GM23338 (cell line): ENCODE results near the gene FILIP1L. TPM values are rescaled to one million over a fixed set of nuclear protein-coding genes. Genes with fewer than 3 reads are reported as not detected.

ENCODE experiments used
- ATAC-seq: fragments of 200-7000 bp; cut with Tn5 transposase; 3 replicates; pipeline ENCODE4 v1.9.1; 2020
- DNase-seq: peaks from one replicate; pipeline ENCODE4 v3.0.0-alpha.2; 2015; ENCODE audit warnings: low spot score
- H2AFZ ChIP-seq: fragments of 200-600 bp; sonication (generic); 2 replicates; pipeline ENCODE4 v1.8.0; 2016; ENCODE audit warnings: antibody characterized with exemption, mild to moderate bottlenecking, moderate library complexity
- H3F3A ChIP-seq: fragments of 200-600 bp; sonication (generic); replicated peaks from 2 replicates; pipeline ENCODE4 v1.8.0; 2017; ENCODE audit warnings: antibody characterized with exemption, mixed run types, low read depth
- H3K27ac ChIP-seq: fragments of 200-600 bp; sonication (generic); 2 replicates; pipeline ENCODE4 v1.6.1; 2016; ENCODE audit warnings: low read depth
- H3K27me3 ChIP-seq: fragments of 200-600 bp; sonication (generic); 2 replicates; pipeline ENCODE4 v1.8.0; 2016; ENCODE audit warnings: mild to moderate bottlenecking, mixed run types, moderate library complexity; ENCODE audit not compliant: insufficient read depth
- H3K36me3 ChIP-seq: fragments of 200-600 bp; sonication (generic); 2 replicates; pipeline ENCODE4 v1.8.0; 2016; ENCODE audit warnings: mild to moderate bottlenecking; ENCODE audit not compliant: insufficient read depth
- H3K4me1 ChIP-seq: fragments of 200-600 bp; sonication (generic); 2 replicates; pipeline ENCODE4 v1.8.0; 2016; ENCODE audit warnings: mild to moderate bottlenecking, moderate library complexity; ENCODE audit not compliant: insufficient read depth
- H3K4me2 ChIP-seq: fragments of 200-600 bp; sonication (generic); 2 replicates; pipeline ENCODE4 v1.7.1; 2017; ENCODE audit warnings: mixed run types
- H3K4me3 ChIP-seq: fragments of 200-600 bp; sonication (generic); 2 replicates; pipeline ENCODE4 v1.6.1; 2016; ENCODE audit warnings: mixed run types
- H3K79me2 ChIP-seq: fragments of 200-600 bp; sonication (generic); replicated peaks from 2 replicates; pipeline ENCODE4 v1.8.0; 2017; ENCODE audit warnings: mild to moderate bottlenecking; ENCODE audit not compliant: insufficient read depth
- H3K9me2 ChIP-seq: fragments of 200-600 bp; sonication (generic); 2 replicates; pipeline ENCODE4 v1.8.0; 2017; ENCODE audit not compliant: insufficient read depth
- H4K20me1 ChIP-seq: fragments of 200-600 bp; sonication (generic); replicated peaks from 2 replicates; pipeline ENCODE4 v1.8.0; 2017; ENCODE audit warnings: mild to moderate bottlenecking; ENCODE audit not compliant: insufficient read depth
- H3K27ac Mint-ChIP-seq: 2 replicates; pipeline ENCODE4 v1.8.0; 2020; ENCODE audit warnings: inconsistent platforms, mild to moderate bottlenecking, moderate library complexity, mixed read lengths
- H3K27me3 Mint-ChIP-seq: 3 replicates; pipeline ENCODE4 v1.8.0; 2022; ENCODE audit warnings: low read depth, mild to moderate bottlenecking, moderate library complexity, mixed read lengths, inconsistent platforms; ENCODE audit not compliant: insufficient read depth, poor library complexity
- H3K36me3 Mint-ChIP-seq: 3 replicates; pipeline ENCODE4 v1.8.0; 2021; ENCODE audit warnings: low read depth, mild to moderate bottlenecking, inconsistent platforms, moderate library complexity, mixed read lengths
- H3K4me1 Mint-ChIP-seq: 3 replicates; pipeline ENCODE4 v1.8.0; 2020; ENCODE audit warnings: mild to moderate bottlenecking, inconsistent platforms, mixed read lengths
- H3K4me3 Mint-ChIP-seq: 3 replicates; pipeline ENCODE4 v1.8.0; 2021; ENCODE audit warnings: moderate library complexity, mild to moderate bottlenecking, inconsistent platforms, mixed read lengths
- H3K9me3 Mint-ChIP-seq: 3 replicates; pipeline ENCODE4 v1.8.0; 2020; ENCODE audit warnings: moderate library complexity, mild to moderate bottlenecking, inconsistent platforms, mixed read lengths
- CREB1 ChIP-seq: fragments of 250-450 bp; sonication (Bioruptor Pico); IDR thresholded peaks from 2 replicates; pipeline ENCODE4 v1.5.0; 2020; ENCODE audit warnings: low read depth, mild to moderate bottlenecking, moderate library complexity
- EZH2 ChIP-seq: fragments of 200-600 bp; sonication (generic); IDR thresholded peaks from one replicate; pipeline ENCODE4 v1.8.0; 2017; ENCODE audit warnings: antibody characterized with exemption, mild to moderate bottlenecking, low read depth; ENCODE audit not compliant: unreplicated experiment
- EZH2phosphoT487 ChIP-seq: fragments of 200-600 bp; sonication (generic); IDR thresholded peaks from one replicate; pipeline ENCODE4 v1.8.1; 2018; ENCODE audit warnings: antibody characterized with exemption; ENCODE audit not compliant: unreplicated experiment
- JUNB ChIP-seq: IDR thresholded peaks from one replicate; pipeline ENCODE4 v1.6.1; 2016; ENCODE audit warnings: antibody characterized with exemption; ENCODE audit not compliant: unreplicated experiment
- NANOG ChIP-seq: IDR thresholded peaks from 2 replicates; pipeline ENCODE4 v1.6.1; 2016; ENCODE audit warnings: antibody characterized with exemption, borderline replicate concordance
- POLR2AphosphoS5 ChIP-seq: IDR thresholded peaks from 2 replicates; pipeline ENCODE4 v1.6.1; 2016; ENCODE audit warnings: antibody characterized with exemption, low read depth
- REST ChIP-seq: IDR thresholded peaks from one replicate; pipeline ENCODE4 v1.6.1; 2018; ENCODE audit warnings: antibody characterized with exemption; ENCODE audit not compliant: unreplicated experiment
- STAT1 ChIP-seq: IDR thresholded peaks from one replicate; pipeline ENCODE4 v1.6.1; 2016; ENCODE audit warnings: antibody characterized with exemption; ENCODE audit not compliant: unreplicated experiment
- ZNF114 ChIP-seq: fragments of 250-450 bp; sonication (Bioruptor Pico); IDR thresholded peaks from 2 replicates; pipeline ENCODE4 v1.5.0; 2020; ENCODE audit warnings: mild to moderate bottlenecking, moderate library complexity
- ZNF331 ChIP-seq: fragments of 250-450 bp; sonication (Bioruptor Pico); IDR thresholded peaks from 2 replicates; pipeline ENCODE4 v1.5.0; 2020; ENCODE audit warnings: low read depth, mild to moderate bottlenecking, moderate library complexity
- ZNF462 ChIP-seq: fragments of 250-450 bp; sonication (Bioruptor Pico); IDR thresholded peaks from 2 replicates; pipeline ENCODE4 v1.5.0; 2020; ENCODE audit warnings: mild to moderate bottlenecking, moderate library complexity
- polyA plus RNA-seq: library from polyadenylated mRNA; unstranded; fragments of >200 nt; fragmentation: Nextera tagmentation; extraction: Ambion mirVana; gene quantifications from 2 replicates; pipeline ENCODE4 v1.2.1, GENCODE V29; 2016
- total RNA-seq: library from RNA; depleted of rRNA; stranded (reverse); fragments of >200 nt; shearing (Covaris generic); gene quantifications from 2 replicates; pipeline ENCODE4 v1.2.3, GENCODE V29; 2014
- TF ChIP-seq, protein P1 (sequence below): IDR thresholded peaks from 2 replicates; pipeline ENCODE4 v1.6.1; 2016; ENCODE audit warnings: antibody characterized with exemption

The FILIP1L gene
- total and polyA plus RNA-seq, 2 experiments from 2014 or later = 1.6 TPM; not detected in 1

DNA sequence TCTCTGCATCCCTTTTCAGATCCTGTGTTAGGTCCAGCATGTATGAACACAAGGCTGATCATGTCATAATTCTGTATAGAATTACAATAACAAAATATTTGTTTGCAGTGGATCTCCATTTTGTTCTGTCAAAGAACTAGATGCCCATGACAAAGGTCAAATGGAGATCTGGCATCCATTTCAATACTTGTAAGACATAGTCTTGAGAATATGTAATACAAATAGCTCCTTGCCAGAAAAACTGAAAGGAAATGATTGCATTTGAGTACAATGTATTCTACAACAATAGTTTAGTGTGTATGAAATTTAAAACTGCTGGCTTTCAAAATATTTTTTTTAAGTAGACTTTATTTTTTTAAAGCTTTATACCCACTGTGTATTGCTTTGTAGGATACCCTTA lies 195.6 kb downstream of the FILIP1L start:
- H3K36me3 Mint-ChIP-seq = no peaks in the 10 kb centered on the region; the same call in 2 of the 3 replicates
- H2AFZ ChIP-seq = no peak overlapping the region
- H4K20me1 ChIP-seq = no peaks in the 10 kb centered on the region
- TF ChIP-seq CREB1 (CRISPR knock-in tag) (no peak), ZNF331 (no peak), EZH2phosphoT487 (no peak), NANOG (no peak), POLR2AphosphoS5 (no peak)
- H3K4me1 Mint-ChIP-seq = peaks cover 38% of the 10 kb centered on the region
- no peaks in the 10 kb centered on the region for H3F3A ChIP-seq
- H3K79me2 ChIP-seq = no peaks in the 10 kb centered on the region; the same call in none of the 2 replicates
- H3K4me3 ChIP-seq = no peak overlapping the region
- no peaks in the 10 kb centered on the region for H3K9me2 ChIP-seq
- no peak overlapping the region for H3K4me3 Mint-ChIP-seq
- H3K27me3 Mint-ChIP-seq = no peaks in the 10 kb centered on the region
- no peak overlapping the region for H3K27ac ChIP-seq
- H3K27me3 ChIP-seq = no peaks in the 10 kb centered on the region
- H3K36me3 ChIP-seq = no peaks in the 10 kb centered on the region
- H3K4me1 ChIP-seq = peaks cover 23% of the 10 kb centered on the region
- no peak overlapping the region for H3K4me2 ChIP-seq
- no peak for DNase-seq
- no peak for ATAC-seq
- H3K27ac Mint-ChIP-seq = no peak overlapping the region
- no peaks in the 10 kb centered on the region; the same call in 2 of the 3 replicates for H3K9me3 Mint-ChIP-seq

GRCh38 chr3:99915906-99916432 lies 198.3 kb downstream of the FILIP1L start:
- H3K27me3 Mint-ChIP-seq = no peaks in the 10 kb centered on the region
- no peak overlapping the region for H2AFZ ChIP-seq
- no peak for TF ChIP-seq POLR2AphosphoS5
- TF ChIP-seq, protein P1, sequence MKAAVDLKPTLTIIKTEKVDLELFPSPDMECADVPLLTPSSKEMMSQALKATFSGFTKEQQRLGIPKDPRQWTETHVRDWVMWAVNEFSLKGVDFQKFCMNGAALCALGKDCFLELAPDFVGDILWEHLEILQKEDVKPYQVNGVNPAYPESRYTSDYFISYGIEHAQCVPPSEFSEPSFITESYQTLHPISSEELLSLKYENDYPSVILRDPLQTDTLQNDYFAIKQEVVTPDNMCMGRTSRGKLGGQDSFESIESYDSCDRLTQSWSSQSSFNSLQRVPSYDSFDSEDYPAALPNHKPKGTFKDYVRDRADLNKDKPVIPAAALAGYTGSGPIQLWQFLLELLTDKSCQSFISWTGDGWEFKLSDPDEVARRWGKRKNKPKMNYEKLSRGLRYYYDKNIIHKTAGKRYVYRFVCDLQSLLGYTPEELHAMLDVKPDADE = no peak
- no peak for TF ChIP-seq REST
- no peak for TF ChIP-seq EZH2phosphoT487
- TF ChIP-seq ZNF114 (CRISPR knock-in tag) = no peak
- TF ChIP-seq JUNB = no peak
- no peak for TF ChIP-seq ZNF462 (CRISPR knock-in tag)
- no peak for TF ChIP-seq STAT1
- TF ChIP-seq ZNF331 = no peak
- TF ChIP-seq EZH2 = no peak

More at GRCh38 chr3:99915906-99916432, 198.3 kb downstream of the FILIP1L start:
- Mint-ChIP-seq H3K36me3 (no peaks in the 10 kb centered on the region), H3K4me1 (peaks cover 40% of the 10 kb centered on the region), H3K27ac (no peak overlapping the region), H3K4me3 (no peak overlapping the region), H3K9me3 (no peaks in the 10 kb centered on the region)
- H3K36me3 ChIP-seq = no peaks in the 10 kb centered on the region
- no peaks in the 10 kb centered on the region for H3K9me2 ChIP-seq
- H3K4me3 ChIP-seq = no peak overlapping the region
- ATAC-seq (no peak), DNase-seq (no peak)
- H3K27me3 ChIP-seq = no peaks in the 10 kb centered on the region
- no peak overlapping the region for H3K27ac ChIP-seq
- H3K79me2 ChIP-seq = no peaks in the 10 kb centered on the region
- H3K4me2 ChIP-seq = no peak overlapping the region
- peaks cover 20% of the 10 kb centered on the region for H3K4me1 ChIP-seq
- no peaks in the 10 kb centered on the region for H3F3A ChIP-seq
- no peaks in the 10 kb centered on the region for H4K20me1 ChIP-seq
